Measurements from ENCODE around the gene MED25.

The MED25 gene

DNA sequence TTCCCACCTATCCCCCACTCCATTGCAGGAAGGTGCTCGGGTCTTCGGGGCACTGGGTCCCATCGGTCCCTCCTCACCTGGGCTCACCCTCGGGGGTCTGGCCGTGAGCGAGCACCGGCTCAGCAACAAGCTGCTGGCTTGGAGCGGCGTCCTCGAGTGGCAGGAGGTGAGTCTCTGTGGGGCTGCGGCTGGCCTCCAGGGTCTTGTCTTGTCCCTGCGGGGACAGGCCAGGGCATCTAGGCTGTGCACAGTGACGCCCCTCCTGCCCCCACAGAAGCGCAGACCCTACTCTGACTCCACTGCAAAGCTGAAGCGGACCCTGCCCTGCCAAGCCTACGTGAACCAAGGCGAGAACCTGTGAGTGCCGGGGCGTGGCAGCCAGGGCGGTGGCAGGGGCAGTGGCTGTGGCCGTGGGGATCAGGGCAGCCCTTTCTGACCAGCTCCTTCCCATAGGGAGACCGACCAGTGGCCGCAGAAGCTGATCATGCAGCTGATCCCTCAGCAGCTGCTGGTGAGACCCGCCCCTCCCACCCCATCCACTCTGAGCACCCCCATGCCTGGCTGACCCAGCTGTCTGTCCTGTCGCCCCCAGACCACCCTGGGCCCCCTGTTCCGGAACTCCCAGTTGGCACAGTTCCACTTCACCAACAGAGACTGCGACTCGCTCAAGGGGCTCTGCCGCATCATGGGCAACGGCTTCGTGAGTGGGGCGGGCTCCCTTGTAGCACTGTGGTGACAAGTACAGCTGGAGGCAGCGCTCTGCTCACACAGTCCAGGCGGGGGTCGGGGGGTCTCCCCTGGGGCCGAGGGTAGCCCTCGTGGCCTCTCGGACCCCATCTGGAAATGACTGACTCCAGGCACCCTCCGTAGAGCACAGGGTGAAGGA, 36.5 kb downstream of the MED25 start:
- TF ChIP-seq, protein P1, sequence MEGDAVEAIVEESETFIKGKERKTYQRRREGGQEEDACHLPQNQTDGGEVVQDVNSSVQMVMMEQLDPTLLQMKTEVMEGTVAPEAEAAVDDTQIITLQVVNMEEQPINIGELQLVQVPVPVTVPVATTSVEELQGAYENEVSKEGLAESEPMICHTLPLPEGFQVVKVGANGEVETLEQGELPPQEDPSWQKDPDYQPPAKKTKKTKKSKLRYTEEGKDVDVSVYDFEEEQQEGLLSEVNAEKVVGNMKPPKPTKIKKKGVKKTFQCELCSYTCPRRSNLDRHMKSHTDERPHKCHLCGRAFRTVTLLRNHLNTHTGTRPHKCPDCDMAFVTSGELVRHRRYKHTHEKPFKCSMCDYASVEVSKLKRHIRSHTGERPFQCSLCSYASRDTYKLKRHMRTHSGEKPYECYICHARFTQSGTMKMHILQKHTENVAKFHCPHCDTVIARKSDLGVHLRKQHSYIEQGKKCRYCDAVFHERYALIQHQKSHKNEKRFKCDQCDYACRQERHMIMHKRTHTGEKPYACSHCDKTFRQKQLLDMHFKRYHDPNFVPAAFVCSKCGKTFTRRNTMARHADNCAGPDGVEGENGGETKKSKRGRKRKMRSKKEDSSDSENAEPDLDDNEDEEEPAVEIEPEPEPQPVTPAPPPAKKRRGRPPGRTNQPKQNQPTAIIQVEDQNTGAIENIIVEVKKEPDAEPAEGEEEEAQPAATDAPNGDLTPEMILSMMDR (IDR thresholded peaks at IDR 0.05; ENCODE audit: low read depth, low read length), result no peak
- DNase-seq (ENCODE audit: extremely low read depth, low read depth), result no peak

GRCh38 chr19:49855277-49855675, 37.2 kb downstream of the MED25 start:
- TF ChIP-seq, protein P1 (IDR thresholded peaks at IDR 0.05; ENCODE audit: low read depth, low read length), result no peak
- no peak for DNase-seq (ENCODE audit: extremely low read depth, low read depth)

DNA sequence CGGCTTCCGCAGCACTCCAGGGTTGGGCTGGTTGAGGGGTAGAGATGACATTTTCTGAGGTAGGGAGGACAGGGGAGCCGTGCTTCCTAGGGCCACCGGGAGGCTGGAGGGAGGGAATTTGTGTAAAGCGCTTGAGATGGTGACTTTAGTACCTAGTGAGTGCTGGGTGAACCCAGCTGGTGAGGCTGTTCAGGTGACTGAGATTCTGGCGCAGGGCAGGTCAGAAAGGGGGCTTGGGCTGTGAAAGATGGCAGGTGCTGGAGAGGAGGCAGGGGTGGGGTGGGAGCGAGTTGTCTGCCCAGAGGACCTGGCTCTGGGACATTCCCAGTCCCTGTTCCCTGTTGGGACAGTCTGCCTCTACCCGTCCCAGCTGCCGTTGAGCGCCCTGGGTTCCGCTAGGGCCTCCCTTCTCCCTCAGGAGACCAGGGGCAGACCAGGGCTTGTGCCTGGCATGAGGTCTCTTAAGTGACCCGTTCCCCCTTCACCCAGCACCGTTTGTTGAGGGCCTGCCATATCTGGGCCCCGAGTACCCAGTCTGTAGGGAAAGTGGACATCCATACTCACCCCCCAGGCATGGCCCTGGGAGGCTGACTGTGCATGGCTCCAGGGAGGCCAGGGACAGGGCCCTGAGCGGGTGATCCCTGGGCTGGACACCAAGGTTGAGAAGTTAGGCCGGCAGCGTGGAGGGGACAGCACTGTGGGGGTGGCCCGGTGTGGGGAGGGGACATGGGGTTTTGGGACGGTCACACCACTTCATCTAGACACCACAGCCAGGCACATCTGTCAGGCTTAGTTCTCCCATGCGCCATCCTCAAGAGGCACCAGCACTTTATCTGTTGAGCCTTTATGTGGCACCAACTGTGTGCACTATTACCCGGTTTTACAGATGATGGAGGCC, 37.8 kb downstream of the MED25 start:
- TF ChIP-seq, protein P1 (IDR thresholded peaks at IDR 0.05; ENCODE audit: low read depth, low read length), result no peak
- no peak for DNase-seq (ENCODE audit: extremely low read depth, low read depth)

- TF ChIP-seq, protein P1 (IDR thresholded peaks at IDR 0.05; ENCODE audit: low read depth, low read length), result no peak
- no peak for DNase-seq (ENCODE audit: extremely low read depth, low read depth)
Observed at GRCh38 chr19:49856574-49857021, 38.5 kb downstream of the MED25 start.

- TF ChIP-seq, protein P1 (IDR thresholded peaks at IDR 0.05; ENCODE audit: low read depth, low read length), result no peak
- no peak for DNase-seq (ENCODE audit: extremely low read depth, low read depth)
Observed at GRCh38 chr19:49857061-49857837, 39.2 kb downstream of the MED25 start.

DNA sequence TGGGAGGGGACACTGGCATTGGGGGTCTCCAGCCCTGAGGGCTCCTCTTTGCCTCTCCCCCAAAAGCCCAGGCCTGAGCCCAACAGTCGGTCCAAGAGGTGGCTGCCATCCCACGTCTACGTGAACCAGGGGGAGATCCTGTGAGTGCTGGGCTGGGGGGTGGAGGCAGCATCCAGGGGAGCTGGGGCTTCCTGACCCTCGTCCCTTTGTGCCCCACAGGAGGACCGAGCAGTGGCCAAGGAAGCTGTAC, 39.7 kb downstream of the MED25 start:
- TF ChIP-seq, protein P1 (IDR thresholded peaks at IDR 0.05; ENCODE audit: low read depth, low read length), result no peak
- no peak for DNase-seq (ENCODE audit: extremely low read depth, low read depth)
